KBM-7 (cell line): ENCODE measurements around the gene NCAPG.

Experiments used
- DNase-seq: peaks from one replicate; pipeline ENCODE4 v3.0.0-alpha.2; 2015
- in situ Hi-C: fragments of 300-500 bp; cut with MboI; formaldehyde crosslinking; loops from 2 replicates; pipeline ENCODE4 v1.14.3; 2020; ENCODE audit warnings: low sequenced_read_pairs, low pct_unique_long_range_greater_than_20kb, mixed read lengths

Gene NCAPG

GRCh38 chr4:17865866-17866363 is 55.1 kb downstream of the NCAPG start:
- in situ Hi-C loops: no loop called here

GRCh38 chr4:17866810-17867209 is 56.0 kb downstream of the NCAPG start:
- in situ Hi-C loops: no loop called here
- no peak for DNase-seq

More at GRCh38 chr4:17865866-17866363, 55.1 kb downstream of the NCAPG start:
- DNase-seq: no peak

- in situ Hi-C loops: no loop called here
- no peak for DNase-seq
These were observed 56.5 kb downstream of the NCAPG start for GRCh38 chr4:17867276-17867675.

GRCh38 chr4:17869327-17869726 is 58.5 kb downstream of the NCAPG start:
- in situ Hi-C loops: no loop called here
- no peak for DNase-seq

GRCh38 chr4:17875402-17876070 is 64.8 kb downstream of the NCAPG start:
- DNase-seq: no peak
- in situ Hi-C loops: no loop called here

GRCh38 chr4:17876943-17877342 is 66.2 kb downstream of the NCAPG start:
- no peak for DNase-seq
- in situ Hi-C loops: no loop called here

- no peak for DNase-seq
- in situ Hi-C loops: no loop called here
These were observed 66.9 kb downstream of the NCAPG start for GRCh38 chr4:17877661-17878060.

GRCh38 chr4:17884063-17884462 is 73.3 kb downstream of the NCAPG start:
- no peak for DNase-seq
- in situ Hi-C loops: no loop called here

- no peak for DNase-seq
- in situ Hi-C loops: no loop called here
These were observed 73.7 kb downstream of the NCAPG start for GRCh38 chr4:17884511-17884910.

- DNase-seq: no peak
- in situ Hi-C loops: no loop called here
These were observed 78.9 kb downstream of the NCAPG start for GRCh38 chr4:17889692-17890091.

GRCh38 chr4:17894421-17894820 is 83.6 kb downstream of the NCAPG start:
- in situ Hi-C loops: no loop called here
- DNase-seq: no peak
